GM12878 (cell line): ENCODE results near the gene CNKSR1. TPM values are rescaled to one million over a fixed set of nuclear protein-coding genes. Genes with fewer than 3 reads are reported as not detected.

Experiments
- ATAC-seq: fragments of 200-7000 bp; cut with Tn5 transposase; 3 replicates; pipeline ENCODE4 v1.9.1; 2020; ENCODE audit warnings: mild to moderate bottlenecking, moderate library complexity
- BruUV-seq: library from RNA; stranded (reverse); fragments of 400-500 nt; replicated peaks from 2 replicates; lab custom pipeline; 2021; lab: Mats Ljungman, UMichigan
- CTCF ChIA-PET: fragments of 300-600 bp; sonication (Branson Sonifier 250); formaldehyde crosslinking; extraction: SDS; loops from one replicate; lab custom pipeline; 2021; ENCODE audit warnings: inconsistent platforms; lab: Yijun Ruan, JAX
- POLR2A ChIA-PET: fragments of 350-600 bp; formaldehyde crosslinking; extraction: SDS; loops from one replicate; lab custom pipeline; 2021; ENCODE audit warnings: inconsistent platforms; lab: Charles Lee
- RAD21 ChIA-PET: fragments of 300-600 bp; sonication (Branson Sonifier 250); formaldehyde crosslinking; loops from one replicate; lab custom pipeline; 2023; ENCODE audit warnings: antibody characterized with exemption; ENCODE audit not compliant: unreplicated experiment; lab: Charles Lee
- SMC1A ChIA-PET: fragments of 300-600 bp; sonication (Branson Sonifier 250); formaldehyde crosslinking; loops from one replicate; lab custom pipeline; 2023; ENCODE audit not compliant: unreplicated experiment, uncharacterized antibody; lab: Charles Lee
- DNase-seq: peaks from one replicate; pipeline ENCODE4 v3.0.0-alpha.2; 2011; ENCODE audit warnings: low read depth, low spot score
- FAIRE-seq: peaks from 3 replicates; lab custom pipeline; 2011; peaks lifted over from hg19 to GRCh38; lab: Jason Lieb, UNC
- H2AFZ ChIP-seq: 2 replicates; pipeline ENCODE4 v1.6.0; 2011; ENCODE audit warnings: low read depth, low read length, control low read depth; ENCODE audit not compliant: control insufficient read depth
- H3K27ac ChIP-seq: 2 replicates; pipeline ENCODE4 v1.5.1; 2011; ENCODE audit warnings: control low read depth; ENCODE audit not compliant: control insufficient read depth, insufficient read depth
- H3K27me3 ChIP-seq, 2 experiments: replicated peaks in 1 of 2; 2 replicates each; pipeline versions ENCODE4 v1.6.0 to v1.6.1; 2011; ENCODE audit warnings: low read length in 1 of 2; ENCODE audit not compliant: control insufficient read depth in 2 of 2, insufficient read depth in 2 of 2
- H3K36me3 ChIP-seq, 2 experiments: 2 replicates each; pipeline ENCODE4 v1.5.1; 2011; ENCODE audit warnings: low read length in 1 of 2; ENCODE audit not compliant: control insufficient read depth in 2 of 2, insufficient read depth in 2 of 2
- H3K4me1 ChIP-seq: 2 replicates; pipeline ENCODE4 v1.6.1; 2011; ENCODE audit warnings: mild to moderate bottlenecking, low read length, moderate library complexity, mixed read lengths; ENCODE audit not compliant: control insufficient read depth, insufficient read depth
- H3K4me2 ChIP-seq: 2 replicates; pipeline ENCODE4 v1.6.0; 2011; ENCODE audit warnings: control low read depth; ENCODE audit not compliant: control insufficient read depth, insufficient read depth
- H3K4me3 ChIP-seq: fragments of 200-600 bp; sonication (generic); 2 replicates; pipeline ENCODE4 v1.5.1; 2016
- H3K79me2 ChIP-seq: 2 replicates; pipeline ENCODE4 v1.6.0; 2011; ENCODE audit warnings: low read length; ENCODE audit not compliant: control insufficient read depth, insufficient read depth
- H3K9ac ChIP-seq: 2 replicates; pipeline ENCODE4 v1.8.0; 2011; ENCODE audit warnings: low read length, control low read depth, mixed read lengths; ENCODE audit not compliant: control insufficient read depth, insufficient read depth
- H3K9me3 ChIP-seq: replicated peaks from 3 replicates; pipeline ENCODE4 v1.5.1; 2011; ENCODE audit warnings: mild to moderate bottlenecking, low read length; ENCODE audit not compliant: control insufficient read depth, insufficient read depth
- H4K20me1 ChIP-seq: 2 replicates; pipeline ENCODE4 v1.6.0; 2011; ENCODE audit not compliant: control insufficient read depth, insufficient read depth
- ATF7 ChIP-seq: fragments of 450-650 bp; IDR thresholded peaks from 2 replicates; pipeline ENCODE4 v1.6.1; 2016; ENCODE audit warnings: low read depth, mild to moderate bottlenecking
- BRCA1 ChIP-seq: IDR thresholded peaks from 2 replicates; pipeline ENCODE4 v1.6.1; 2011; ENCODE audit warnings: low read depth, low read length, improper control_type of control experiment
- ELK1 ChIP-seq: IDR thresholded peaks from 2 replicates; pipeline ENCODE4 v1.6.1; 2012; ENCODE audit warnings: low read depth, low read length, improper control_type of control experiment
- KLF5 ChIP-seq: fragments of 450-650 bp; IDR thresholded peaks from 2 replicates; pipeline ENCODE4 v1.6.1; 2014; ENCODE audit warnings: mild to moderate bottlenecking; ENCODE audit not compliant: partially characterized antibody
- SMAD5 ChIP-seq: IDR thresholded peaks from 2 replicates; pipeline ENCODE4 v1.6.1; 2016; ENCODE audit warnings: antibody characterized with exemption, low read depth
- WGBS: methylation state at CpG from one replicate; pipeline ENCODE4 v1.1.6; 2016; ENCODE audit warnings: low lambda C conversion rate; ENCODE audit not compliant: insufficient replicate concordance, insufficient coverage; ENCODE audit errors: missing lambda C conversion rate; 5-methylcytosine and 5-hydroxymethylcytosine counted together
- in situ Hi-C: fragments of 300-500 bp; cut with MboI; formaldehyde crosslinking; loops from 9 replicates; pipeline ENCODE4 v1.14.3; 2018; ENCODE audit warnings: mixed read lengths
- intact Hi-C: fragments of 100-400 bp; cut with micrococcal nuclease; formaldehyde crosslinking; loops from one replicate; pipeline ENCODE4 v1.14.2; 2022; ENCODE audit not compliant: unreplicated experiment
- polyA plus RNA-seq, 11 experiments: library from polyadenylated mRNA; depleted of rRNA in 4 of 11; unstranded in 6 of 11; stranded (reverse) in 5 of 11; fragments of >200 nt; fragmentation: Nextera tagmentation in 4 of 11; fragmentation: Illumina TruSeq in 1 of 11; extraction: Ambion mirVana in 4 of 11; extraction: Trizol in 1 of 11; gene quantifications; 1 replicate in 1 of 11; 2 replicates in 10 of 11; pipeline versions ENCODE4 v1.2.1 to v1.2.3, GENCODE V29; 2011 to 2016; ENCODE audit warnings: inconsistent platforms in 2 of 11, missing spikeins in 2 of 11, low read depth in 1 of 11
- total RNA-seq, 4 experiments: library from RNA; depleted of rRNA in 3 of 4; stranded (reverse); fragments of >200 nt in 3 of 4; fragmentation: Illumina TruSeq in 1 of 4; extraction: Trizol in 1 of 4; gene quantifications; 2 replicates each; pipeline versions ENCODE4 v1.2.1 to v1.2.3, GENCODE V29; 2013 to 2021

The CNKSR1 gene
- total and polyA plus RNA-seq, 10 of the 15 experiments (the other 5 are each of a cell fraction or from before 2014, with no cell fraction given) = 0.06 to 1.2 (median 0.86) TPM

- H3K4me1 ChIP-seq = no peaks in the 10 kb centered on the region
- ChIA-PET CTCF (interaction anchor here (1.2 to 5.5 kb wide), 2 partner anchors 11 to 14 kb away, joined by 3 to 19 read pairs; partner anchors contain the start of gene CEP85), POLR2A (interaction anchor here (1.2 kb wide), 1 partner anchor 14 kb away, joined by 3 read pairs; the partner anchor contains the start of gene CEP85), SMC1A (interaction anchor here (1.1 kb wide), 1 partner anchor 13 kb away, joined by 3 read pairs; no protein-coding TSS in a partner anchor)
- H3K27me3 ChIP-seq = peaks cover 0 to 2% of the 10 kb centered on the region in 2 experiments; a peak in 2 of 4 replicates
- DNase-seq = no peak
- no peaks in the 10 kb centered on the region for H3K9me3 ChIP-seq
- intact Hi-C loops = no loop called here
- no peak overlapping the region for H3K4me3 ChIP-seq
- no peaks in the 10 kb centered on the region; the same call in 1 of the 2 replicates for H4K20me1 ChIP-seq
- no peak for TF ChIP-seq SMAD5
- no peak for TF ChIP-seq BRCA1
- no peak for TF ChIP-seq ATF7
- TF ChIP-seq ELK1 = no peak
- no peak for TF ChIP-seq KLF5
- TF ChIP-seq, all 136 proteins: peak for 0
- ATAC-seq (no peak), FAIRE-seq (no peak)
- no peak overlapping the region for H3K4me2 ChIP-seq
- RAD21 ChIA-PET = no interaction called here
- H2AFZ ChIP-seq = no peak overlapping the region
- H3K79me2 ChIP-seq = no peaks in the 10 kb centered on the region
- H3K27ac ChIP-seq = no peak overlapping the region
- no TSS peak for BruUV-seq
- 52% methylated on average over 27 of the region's 27 CpGs for WGBS
- no peaks in the 10 kb centered on the region for H3K36me3 ChIP-seq
- H3K9ac ChIP-seq = no peak overlapping the region
- in situ Hi-C loops = no loop called here
Observed at GRCh38 chr1:26220199-26220912, 43.1 kb downstream of the CNKSR1 start.
